SK-N-SH (cell line): ENCODE results near the gene CCR6.

Experiments
- CTCF ChIP-seq: fragments of 200-600 bp; sonication (generic); IDR thresholded peaks from 2 replicates; pipeline ENCODE4 v1.6.1; 2017; ENCODE audit warnings: antibody characterized with exemption, mild to moderate bottlenecking, moderate library complexity
- EP300 ChIP-seq, 2 experiments: IDR thresholded peaks; 2 replicates each; pipeline versions ENCODE4 v1.4.0 to v1.6.1; 2012; ENCODE audit warnings: borderline replicate concordance in 1 of 2, low read depth in 1 of 2, low read length in 1 of 2
- FOXM1 ChIP-seq: IDR thresholded peaks from 2 replicates; pipeline ENCODE4 v1.4.0; 2012; ENCODE audit warnings: low read depth, mild to moderate bottlenecking
- POLR2AphosphoS5 ChIP-seq: IDR thresholded peaks from 2 replicates; pipeline ENCODE4 v1.6.1; 2012; ENCODE audit warnings: low read depth, low read length
- RAD21 ChIP-seq: IDR thresholded peaks from 2 replicates; pipeline ENCODE4 v1.6.1; 2012; ENCODE audit warnings: mild to moderate bottlenecking, low read length
- RCOR1 ChIP-seq: fragments of 150-350 bp; IDR thresholded peaks from 2 replicates; pipeline ENCODE4 v1.6.1; 2017; ENCODE audit warnings: antibody characterized with exemption, low read length
- TAF1 ChIP-seq: IDR thresholded peaks from 2 replicates; pipeline ENCODE4 v1.6.1; 2012; ENCODE audit warnings: low read depth, mild to moderate bottlenecking, low read length, moderate library complexity, borderline replicate concordance
- TF ChIP-seq, protein P1 (sequence below): fragments of 150-350 bp; IDR thresholded peaks from 2 replicates; pipeline ENCODE4 v1.6.1; 2016; ENCODE audit warnings: mild to moderate bottlenecking, low read depth, low read length
- TF ChIP-seq, protein P2 (sequence below): fragments of 150-350 bp; IDR thresholded peaks from 2 replicates; pipeline ENCODE4 v1.6.1; 2017; ENCODE audit warnings: antibody characterized with exemption, low read length, low read depth, borderline replicate concordance
- TF ChIP-seq, protein P3 (sequence below): IDR thresholded peaks from 2 replicates; pipeline ENCODE4 v1.4.0; 2012; ENCODE audit warnings: low read depth, borderline replicate concordance
- TF ChIP-seq, protein P4 (sequence below): IDR thresholded peaks from 2 replicates; pipeline ENCODE4 v1.6.1; 2012; ENCODE audit warnings: mild to moderate bottlenecking, low read depth, low read length, moderate library complexity
- TF ChIP-seq, protein P5 (sequence below): IDR thresholded peaks from 2 replicates; pipeline ENCODE4; 2012

DNA sequence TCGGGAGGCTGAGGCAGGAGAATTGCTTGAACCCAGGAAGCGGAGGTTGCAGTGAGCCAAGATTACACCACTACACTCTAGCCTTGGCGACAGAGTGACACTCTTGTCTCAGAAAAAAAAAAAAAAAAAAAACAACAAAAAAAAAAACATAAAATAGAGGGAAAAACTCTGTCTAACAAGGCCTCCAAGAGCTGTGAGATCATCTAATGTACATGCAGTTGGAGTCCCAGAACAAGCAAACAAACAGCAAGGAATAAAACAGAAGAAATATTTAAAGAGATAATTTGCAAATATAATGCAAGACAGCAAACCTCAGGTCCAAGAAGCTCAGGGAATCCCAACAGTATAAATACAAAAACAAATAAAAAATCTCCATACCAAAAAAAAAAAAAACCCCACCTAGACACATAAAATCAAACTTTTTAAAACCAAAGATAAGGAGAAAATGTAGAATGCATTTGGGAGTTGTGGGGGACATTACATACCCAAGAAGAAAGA is 35.0 kb upstream of the CCR6 start:
- TF ChIP-seq, protein P1, sequence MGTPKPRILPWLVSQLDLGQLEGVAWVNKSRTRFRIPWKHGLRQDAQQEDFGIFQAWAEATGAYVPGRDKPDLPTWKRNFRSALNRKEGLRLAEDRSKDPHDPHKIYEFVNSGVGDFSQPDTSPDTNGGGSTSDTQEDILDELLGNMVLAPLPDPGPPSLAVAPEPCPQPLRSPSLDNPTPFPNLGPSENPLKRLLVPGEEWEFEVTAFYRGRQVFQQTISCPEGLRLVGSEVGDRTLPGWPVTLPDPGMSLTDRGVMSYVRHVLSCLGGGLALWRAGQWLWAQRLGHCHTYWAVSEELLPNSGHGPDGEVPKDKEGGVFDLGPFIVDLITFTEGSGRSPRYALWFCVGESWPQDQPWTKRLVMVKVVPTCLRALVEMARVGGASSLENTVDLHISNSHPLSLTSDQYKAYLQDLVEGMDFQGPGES, result no peak
- TF ChIP-seq, protein P2, sequence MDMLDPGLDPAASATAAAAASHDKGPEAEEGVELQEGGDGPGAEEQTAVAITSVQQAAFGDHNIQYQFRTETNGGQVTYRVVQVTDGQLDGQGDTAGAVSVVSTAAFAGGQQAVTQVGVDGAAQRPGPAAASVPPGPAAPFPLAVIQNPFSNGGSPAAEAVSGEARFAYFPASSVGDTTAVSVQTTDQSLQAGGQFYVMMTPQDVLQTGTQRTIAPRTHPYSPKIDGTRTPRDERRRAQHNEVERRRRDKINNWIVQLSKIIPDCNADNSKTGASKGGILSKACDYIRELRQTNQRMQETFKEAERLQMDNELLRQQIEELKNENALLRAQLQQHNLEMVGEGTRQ, result no peak
- TF ChIP-seq RCOR1, result no peak
- TF ChIP-seq CTCF, result no peak
- no peak for TF ChIP-seq TAF1
- TF ChIP-seq EP300 (IDR thresholded peaks at IDR 0.05; ENCODE audit: borderline replicate concordance in 1 of 2, low read depth in 1 of 2, low read length in 1 of 2), result no peak
- TF ChIP-seq, protein P3, sequence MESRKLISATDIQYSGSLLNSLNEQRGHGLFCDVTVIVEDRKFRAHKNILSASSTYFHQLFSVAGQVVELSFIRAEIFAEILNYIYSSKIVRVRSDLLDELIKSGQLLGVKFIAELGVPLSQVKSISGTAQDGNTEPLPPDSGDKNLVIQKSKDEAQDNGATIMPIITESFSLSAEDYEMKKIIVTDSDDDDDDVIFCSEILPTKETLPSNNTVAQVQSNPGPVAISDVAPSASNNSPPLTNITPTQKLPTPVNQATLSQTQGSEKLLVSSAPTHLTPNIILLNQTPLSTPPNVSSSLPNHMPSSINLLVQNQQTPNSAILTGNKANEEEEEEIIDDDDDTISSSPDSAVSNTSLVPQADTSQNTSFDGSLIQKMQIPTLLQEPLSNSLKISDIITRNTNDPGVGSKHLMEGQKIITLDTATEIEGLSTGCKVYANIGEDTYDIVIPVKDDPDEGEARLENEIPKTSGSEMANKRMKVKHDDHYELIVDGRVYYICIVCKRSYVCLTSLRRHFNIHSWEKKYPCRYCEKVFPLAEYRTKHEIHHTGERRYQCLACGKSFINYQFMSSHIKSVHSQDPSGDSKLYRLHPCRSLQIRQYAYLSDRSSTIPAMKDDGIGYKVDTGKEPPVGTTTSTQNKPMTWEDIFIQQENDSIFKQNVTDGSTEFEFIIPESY, result no peak
- no peak for TF ChIP-seq RAD21
- TF ChIP-seq FOXM1, result no peak
- no peak for TF ChIP-seq POLR2AphosphoS5
- TF ChIP-seq, protein P4, sequence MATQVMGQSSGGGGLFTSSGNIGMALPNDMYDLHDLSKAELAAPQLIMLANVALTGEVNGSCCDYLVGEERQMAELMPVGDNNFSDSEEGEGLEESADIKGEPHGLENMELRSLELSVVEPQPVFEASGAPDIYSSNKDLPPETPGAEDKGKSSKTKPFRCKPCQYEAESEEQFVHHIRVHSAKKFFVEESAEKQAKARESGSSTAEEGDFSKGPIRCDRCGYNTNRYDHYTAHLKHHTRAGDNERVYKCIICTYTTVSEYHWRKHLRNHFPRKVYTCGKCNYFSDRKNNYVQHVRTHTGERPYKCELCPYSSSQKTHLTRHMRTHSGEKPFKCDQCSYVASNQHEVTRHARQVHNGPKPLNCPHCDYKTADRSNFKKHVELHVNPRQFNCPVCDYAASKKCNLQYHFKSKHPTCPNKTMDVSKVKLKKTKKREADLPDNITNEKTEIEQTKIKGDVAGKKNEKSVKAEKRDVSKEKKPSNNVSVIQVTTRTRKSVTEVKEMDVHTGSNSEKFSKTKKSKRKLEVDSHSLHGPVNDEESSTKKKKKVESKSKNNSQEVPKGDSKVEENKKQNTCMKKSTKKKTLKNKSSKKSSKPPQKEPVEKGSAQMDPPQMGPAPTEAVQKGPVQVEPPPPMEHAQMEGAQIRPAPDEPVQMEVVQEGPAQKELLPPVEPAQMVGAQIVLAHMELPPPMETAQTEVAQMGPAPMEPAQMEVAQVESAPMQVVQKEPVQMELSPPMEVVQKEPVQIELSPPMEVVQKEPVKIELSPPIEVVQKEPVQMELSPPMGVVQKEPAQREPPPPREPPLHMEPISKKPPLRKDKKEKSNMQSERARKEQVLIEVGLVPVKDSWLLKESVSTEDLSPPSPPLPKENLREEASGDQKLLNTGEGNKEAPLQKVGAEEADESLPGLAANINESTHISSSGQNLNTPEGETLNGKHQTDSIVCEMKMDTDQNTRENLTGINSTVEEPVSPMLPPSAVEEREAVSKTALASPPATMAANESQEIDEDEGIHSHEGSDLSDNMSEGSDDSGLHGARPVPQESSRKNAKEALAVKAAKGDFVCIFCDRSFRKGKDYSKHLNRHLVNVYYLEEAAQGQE, result no peak
- TF ChIP-seq, protein P5, sequence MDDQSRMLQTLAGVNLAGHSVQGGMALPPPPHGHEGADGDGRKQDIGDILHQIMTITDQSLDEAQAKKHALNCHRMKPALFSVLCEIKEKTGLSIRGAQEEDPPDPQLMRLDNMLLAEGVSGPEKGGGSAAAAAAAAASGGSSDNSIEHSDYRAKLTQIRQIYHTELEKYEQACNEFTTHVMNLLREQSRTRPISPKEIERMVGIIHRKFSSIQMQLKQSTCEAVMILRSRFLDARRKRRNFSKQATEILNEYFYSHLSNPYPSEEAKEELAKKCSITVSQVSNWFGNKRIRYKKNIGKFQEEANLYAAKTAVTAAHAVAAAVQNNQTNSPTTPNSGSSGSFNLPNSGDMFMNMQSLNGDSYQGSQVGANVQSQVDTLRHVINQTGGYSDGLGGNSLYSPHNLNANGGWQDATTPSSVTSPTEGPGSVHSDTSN, result no peak
